Mucosa of gallbladder (tissue), 1 donor: ENCODE data around the gene NDUFS7. TPM values are rescaled to one million over a fixed set of nuclear protein-coding genes. Genes with fewer than 3 reads are reported as not detected.

ENCODE experiments used
- DNase-seq: peaks from one replicate; pipeline ENCODE4 v3.0.0-alpha.2; 2020; ENCODE audit warnings: low spot score
- total RNA-seq: library from RNA; stranded (reverse); gene quantifications from one replicate; pipeline ENCODE4 v1.2.1, GENCODE V29; 2021
- donor health status: DM: no; HTN: no; CAD: no.

The NDUFS7 gene
- total RNA-seq, 1 donor from 2014 or later: 121 TPM

GRCh38 chr19:1400281-1401137 lies 16.8 kb downstream of the NDUFS7 start:
- no peak for DNase-seq

GRCh38 chr19:1401138-1401888 lies 17.6 kb downstream of the NDUFS7 start, which contains the start of gene GAMT:
Gene GAMT (minus strand): TSS chr19:1401542. CDS start chr19:1401476, 66 bp downstream.
- no peak for DNase-seq

GRCh38 chr19:1401889-1402217 lies 18.1 kb downstream of the NDUFS7 start:
- no peak for DNase-seq

- DNase-seq: no peak
These were observed 18.8 kb downstream of the NDUFS7 start for GRCh38 chr19:1402411-1403070.

GRCh38 chr19:1406774-1407527 lies 23.2 kb downstream of the NDUFS7 start:
- DNase-seq: peak; percentile 99

GRCh38 chr19:1407528-1408299 lies 24.0 kb downstream of the NDUFS7 start, which contains the start of gene DAZAP1:
Gene DAZAP1 (plus strand): TSS chr19:1407586. CDS start chr19:1407774, 188 bp downstream.
- DNase-seq: no peak

- no peak for DNase-seq
These were observed 24.8 kb downstream of the NDUFS7 start for GRCh38 chr19:1408300-1409203.

- DNase-seq: no peak
These were observed 25.7 kb downstream of the NDUFS7 start for GRCh38 chr19:1409204-1410005.

GRCh38 chr19:1410136-1410786 lies 26.6 kb downstream of the NDUFS7 start:
- DNase-seq: no peak

- DNase-seq: no peak
These were observed 27.1 kb downstream of the NDUFS7 start for GRCh38 chr19:1410789-1411188.

GRCh38 chr19:1411255-1412191 lies 27.8 kb downstream of the NDUFS7 start:
- DNase-seq: no peak

GRCh38 chr19:1412323-1412923 lies 28.7 kb downstream of the NDUFS7 start:
- no peak for DNase-seq

GRCh38 chr19:1412995-1413800 lies 29.5 kb downstream of the NDUFS7 start:
- DNase-seq: peak; percentile 71

- DNase-seq: no peak
These were observed 32.5 kb downstream of the NDUFS7 start for GRCh38 chr19:1416014-1416841.

GRCh38 chr19:1417145-1417544 lies 33.4 kb downstream of the NDUFS7 start:
- DNase-seq: no peak
